HG03025 (cell line): Measurements from ENCODE around the gene KAZN.

ENCODE experiments used
- ATAC-seq: cut with Tn5 transposase; IDR thresholded peaks from one replicate; pipeline ENCODE4 v1.9.1; 2021; ENCODE audit warnings: mild to moderate bottlenecking, moderate library complexity; ENCODE audit not compliant: unreplicated experiment, low FRiP score

KAZN gene

DNA sequence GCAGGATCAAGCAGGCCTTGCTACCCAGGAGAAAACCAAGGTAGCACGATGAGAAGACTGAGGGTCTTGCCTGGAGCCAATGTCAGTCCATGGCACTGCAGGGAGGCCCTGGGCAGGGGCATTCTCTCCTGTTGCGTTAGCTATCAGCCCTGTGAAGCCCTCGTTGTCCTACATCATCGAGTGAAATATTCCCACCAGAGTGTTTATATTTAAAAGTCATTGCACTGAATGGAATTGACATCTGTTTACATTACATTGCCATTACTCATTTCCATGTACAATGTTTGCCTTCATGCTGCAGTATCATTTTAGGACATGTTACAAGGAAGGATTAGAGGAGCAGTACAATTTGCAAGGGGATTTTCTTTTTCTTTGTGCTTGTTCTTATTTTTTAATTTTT, 243.9 kb downstream of the KAZN start:
- ATAC-seq: no peak

DNA sequence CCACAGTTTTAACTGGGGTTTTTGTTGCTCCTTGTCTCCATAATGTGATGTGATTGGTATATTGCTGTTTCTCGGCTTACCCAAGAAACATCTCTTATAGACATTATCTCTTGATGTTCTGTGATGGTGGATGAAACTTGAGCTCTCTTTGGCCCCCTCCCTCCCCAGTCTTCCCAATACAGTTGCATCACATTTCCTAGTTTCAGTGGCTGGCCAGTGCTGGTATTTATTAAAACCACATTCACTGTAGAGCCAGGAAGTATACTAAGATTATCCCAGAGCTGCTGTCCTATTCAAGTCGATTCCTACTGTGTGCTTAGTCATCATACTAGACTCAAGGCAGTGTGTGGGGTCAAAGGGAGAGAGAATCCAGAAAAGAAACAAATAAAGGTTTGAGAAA, 244.4 kb downstream of the KAZN start:
- no peak for ATAC-seq

DNA sequence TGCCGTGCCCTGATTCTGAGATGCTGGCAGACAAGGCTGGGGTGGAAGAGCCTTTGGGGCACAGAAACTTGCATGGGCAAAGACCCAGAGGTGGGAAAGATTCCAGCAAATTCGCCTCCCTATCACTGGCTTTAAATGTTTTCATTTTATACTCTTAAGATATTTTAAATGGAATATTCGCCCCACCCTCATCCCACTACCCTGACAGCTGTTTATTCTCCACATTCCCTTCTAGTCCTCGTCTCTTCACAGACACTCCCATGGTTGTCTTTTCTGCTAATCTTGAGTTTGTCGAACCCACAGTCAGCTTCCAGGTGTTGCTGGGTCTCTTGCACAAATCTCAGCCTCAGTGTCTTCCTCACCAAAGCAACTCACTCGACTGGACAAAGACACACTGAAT, 245.0 kb downstream of the KAZN start:
- no peak for ATAC-seq

DNA sequence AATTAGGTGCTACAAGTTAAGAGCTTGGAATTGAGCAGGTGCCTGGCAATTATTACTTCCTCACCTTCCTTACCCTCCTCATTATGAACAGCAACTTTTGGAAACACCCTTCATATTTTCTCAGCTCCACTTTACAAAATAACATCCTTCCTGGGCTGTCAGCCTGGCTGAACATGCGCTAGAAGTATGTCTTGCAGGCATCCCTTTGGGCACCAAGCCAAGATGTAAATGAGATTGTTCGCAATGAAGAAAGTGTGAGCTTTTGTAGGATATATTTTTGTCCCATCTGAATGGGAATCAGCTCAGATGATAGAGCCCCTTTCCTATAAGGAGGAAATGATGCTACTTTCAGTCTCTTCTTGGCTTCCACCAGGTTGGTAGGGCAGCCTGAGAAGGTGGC, 245.9 kb downstream of the KAZN start:
- ATAC-seq: no peak

DNA sequence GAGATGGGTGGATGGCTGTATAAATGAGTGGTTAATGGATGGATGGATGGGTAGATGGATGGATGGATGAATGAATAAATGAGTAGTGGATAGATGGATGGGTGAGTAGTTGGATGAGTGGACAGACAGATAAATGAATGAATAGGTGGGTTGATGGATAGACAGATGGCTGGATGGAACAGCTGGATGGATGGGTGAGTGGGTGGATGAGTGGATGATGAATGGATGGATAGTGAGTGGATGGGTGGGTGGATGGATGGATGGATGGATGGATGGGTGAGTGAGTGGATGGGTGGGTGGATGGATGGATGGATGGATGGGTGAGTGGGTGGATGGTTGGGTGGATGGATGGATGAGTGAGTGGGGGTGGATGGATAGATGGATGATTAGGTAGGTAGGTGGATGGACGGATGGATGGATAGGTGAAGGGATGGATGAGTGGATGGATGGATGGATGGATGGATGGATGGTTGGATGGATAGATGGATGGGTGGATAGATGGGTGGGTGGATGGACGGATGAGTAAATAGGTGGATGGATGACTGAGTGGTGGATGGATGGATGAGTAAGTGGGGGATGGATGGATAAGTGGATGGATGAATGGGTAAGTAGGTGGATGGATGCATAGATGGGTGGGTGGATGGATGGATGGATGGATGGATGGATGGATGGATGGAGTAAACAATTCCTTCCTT, 246.6 kb downstream of the KAZN start:
- no peak for ATAC-seq

DNA sequence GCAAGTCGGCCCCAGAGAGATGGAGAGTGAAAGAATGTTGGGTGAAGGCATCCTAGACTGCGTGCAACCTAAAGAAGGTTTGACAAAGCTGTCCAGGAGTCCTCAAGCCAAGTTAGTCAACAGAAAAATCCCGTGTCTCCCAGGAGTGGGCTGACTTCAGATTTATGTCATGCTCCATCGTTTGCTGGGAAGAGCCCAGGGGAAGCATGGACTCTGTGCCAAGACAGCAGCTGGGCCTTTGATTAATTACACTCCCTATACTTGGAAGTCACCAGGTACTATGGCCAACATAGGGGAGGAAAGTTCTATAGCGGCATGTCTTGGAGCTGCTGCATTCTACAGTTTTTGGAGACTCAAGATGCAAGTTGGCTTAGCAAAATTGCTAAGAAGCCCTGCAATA, 247.4 kb downstream of the KAZN start:
- no peak for ATAC-seq

DNA sequence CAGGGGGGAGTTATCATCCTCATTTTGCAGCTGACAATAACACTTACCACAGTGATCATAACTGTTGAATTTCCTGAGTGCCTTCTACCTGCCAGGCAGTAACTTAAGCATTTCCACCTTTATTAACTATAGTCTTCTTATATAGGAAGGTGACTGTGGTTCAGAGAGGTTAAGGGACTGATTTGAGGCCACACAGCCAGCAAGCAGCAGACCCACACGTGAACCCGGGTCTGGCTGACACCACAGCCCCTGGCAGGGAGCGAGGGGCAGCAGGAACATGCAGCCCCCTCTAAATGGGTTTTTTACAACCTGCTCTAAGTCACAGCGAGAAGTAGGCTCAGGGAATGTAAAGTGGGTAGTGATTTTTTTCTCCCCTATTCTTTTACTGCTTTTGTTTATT, 248.2 kb downstream of the KAZN start:
- ATAC-seq: no peak

DNA sequence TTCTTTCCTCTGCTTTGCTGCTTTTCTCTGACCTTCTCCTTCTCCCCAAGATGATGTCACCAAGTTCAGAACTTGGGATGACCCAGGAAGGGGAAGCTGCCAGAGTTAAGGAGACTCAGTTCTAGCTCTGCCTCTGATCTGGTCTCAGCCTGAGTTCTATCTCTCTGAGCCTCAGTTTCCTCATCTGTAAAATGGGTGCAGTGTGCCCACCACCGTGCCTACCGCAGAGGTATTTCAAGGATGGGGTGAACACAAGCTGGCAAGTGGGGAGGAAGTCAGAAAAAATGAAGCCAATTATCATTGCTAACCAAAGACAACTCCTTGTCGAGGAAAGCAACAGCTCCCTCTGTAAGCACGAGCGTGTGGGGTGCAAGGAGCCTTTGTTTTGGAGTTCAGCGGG, 249.7 kb downstream of the KAZN start:
- no peak for ATAC-seq

DNA sequence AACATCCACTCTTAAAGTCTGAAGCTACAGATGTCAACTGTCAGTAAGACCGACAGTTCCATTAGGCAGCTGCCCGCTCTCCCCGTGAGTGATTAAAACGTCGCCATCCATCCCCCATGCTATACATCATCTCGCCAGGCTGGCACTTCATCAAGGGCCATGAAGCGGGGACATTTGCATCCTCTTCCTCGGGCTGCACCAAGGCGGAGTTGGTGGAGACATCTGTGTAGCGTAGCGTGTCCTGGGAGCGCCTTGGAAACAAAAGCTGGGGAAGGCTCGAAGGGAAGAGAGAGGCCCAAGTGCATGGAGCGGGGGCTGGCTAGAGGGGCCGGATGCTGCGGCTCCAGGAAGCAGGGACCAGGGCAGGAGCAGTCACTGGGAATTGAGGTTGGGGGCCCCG, 250.1 kb downstream of the KAZN start:
- no peak for ATAC-seq

DNA sequence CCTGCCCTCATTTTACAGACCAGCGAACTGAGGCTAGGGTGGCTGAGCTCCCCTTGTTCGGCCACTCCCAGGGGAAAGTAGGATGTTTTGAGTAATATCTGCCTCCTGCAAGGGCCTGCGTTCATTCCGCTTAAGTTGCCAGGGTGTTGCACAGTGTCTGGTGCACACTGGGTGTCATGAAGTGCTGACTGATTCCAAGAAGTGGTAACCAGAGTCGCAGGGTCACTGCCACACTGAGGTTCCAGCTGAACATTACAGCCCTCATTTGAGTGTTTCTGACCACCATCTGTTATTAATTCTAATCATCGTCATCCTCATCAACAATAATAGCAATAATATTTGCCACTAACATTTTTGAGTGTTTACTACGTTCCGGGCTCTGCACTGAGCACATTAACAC, 250.6 kb downstream of the KAZN start:
- no peak for ATAC-seq

DNA sequence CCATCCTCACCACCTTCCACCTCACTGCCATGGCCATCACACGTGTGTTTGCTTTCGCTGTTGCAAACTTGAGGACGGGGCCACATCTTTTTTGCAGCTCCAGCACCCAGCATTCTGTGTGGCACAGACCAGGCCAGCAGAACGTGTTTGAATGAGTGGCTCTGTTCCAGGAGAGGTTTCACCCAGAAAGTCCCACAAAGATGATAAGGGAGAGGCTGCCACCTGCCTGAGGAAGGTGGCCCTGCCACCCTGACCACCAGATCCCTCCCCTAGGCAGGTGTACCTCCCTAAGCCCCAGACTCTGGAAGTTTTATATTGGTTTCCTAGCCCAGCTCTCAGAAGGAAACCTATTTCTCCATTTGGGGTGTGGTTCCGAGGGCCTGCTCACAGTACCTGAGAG, 252.1 kb downstream of the KAZN start:
- ATAC-seq: no peak

DNA sequence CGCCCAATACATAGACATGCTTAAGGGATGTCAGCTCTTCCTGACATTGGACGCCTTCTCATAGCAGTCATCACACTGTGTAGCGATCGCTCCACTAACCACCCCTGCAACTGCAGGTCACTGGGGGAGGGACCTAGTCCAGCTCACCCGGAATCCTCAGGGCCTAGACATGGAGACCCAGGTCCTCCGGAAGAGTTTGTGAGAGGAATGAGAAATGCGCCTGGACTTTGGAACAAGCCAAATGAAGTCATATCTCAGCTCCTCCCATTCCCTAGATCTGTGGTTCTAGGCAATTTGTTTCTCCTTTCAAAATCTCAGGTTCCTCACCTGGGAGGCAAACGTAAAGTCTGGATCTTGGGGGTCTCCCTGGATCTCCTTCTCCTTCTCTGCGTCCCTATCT, 253.3 kb downstream of the KAZN start:
- no peak for ATAC-seq

DNA sequence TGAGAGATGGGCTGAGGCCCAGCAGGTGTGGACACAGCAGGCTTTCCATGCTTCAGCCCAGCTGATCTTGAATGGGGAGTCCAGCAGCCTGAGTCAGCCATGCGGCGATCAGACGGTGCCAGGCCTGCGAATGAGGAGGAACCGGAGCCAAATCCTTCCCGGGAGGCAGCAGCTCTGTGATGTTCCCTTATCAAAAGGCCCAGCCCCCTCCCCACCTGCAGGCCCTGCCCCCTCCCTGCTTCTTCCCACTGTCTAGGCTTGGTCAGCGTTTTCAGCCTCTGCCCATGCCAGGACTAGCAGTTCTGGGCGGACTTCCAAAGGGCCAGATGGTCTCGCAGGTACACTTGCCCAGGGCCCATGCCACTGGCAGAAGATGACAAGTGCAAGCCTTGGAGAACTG, 253.8 kb downstream of the KAZN start:
- ATAC-seq: no peak

DNA sequence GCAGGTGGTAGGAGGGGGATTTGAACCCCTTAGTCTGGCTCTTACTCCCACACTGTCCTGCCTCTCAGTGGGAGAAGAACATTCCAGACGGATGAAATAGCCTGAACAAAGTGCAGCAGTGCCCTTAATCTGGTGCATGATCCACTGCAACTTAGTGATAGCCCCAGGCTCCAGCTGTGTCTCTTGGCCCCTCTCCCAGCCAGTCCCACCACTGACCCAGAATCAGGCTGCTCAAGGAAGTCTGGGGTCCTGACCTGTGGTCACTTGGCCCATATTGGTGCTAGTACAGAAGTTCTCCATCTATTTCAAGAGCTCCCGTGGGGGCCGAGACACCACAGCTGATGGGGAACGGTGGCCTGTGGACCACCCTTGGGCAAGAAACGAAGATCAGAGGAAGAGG, 255.0 kb downstream of the KAZN start:
- no peak for ATAC-seq

DNA sequence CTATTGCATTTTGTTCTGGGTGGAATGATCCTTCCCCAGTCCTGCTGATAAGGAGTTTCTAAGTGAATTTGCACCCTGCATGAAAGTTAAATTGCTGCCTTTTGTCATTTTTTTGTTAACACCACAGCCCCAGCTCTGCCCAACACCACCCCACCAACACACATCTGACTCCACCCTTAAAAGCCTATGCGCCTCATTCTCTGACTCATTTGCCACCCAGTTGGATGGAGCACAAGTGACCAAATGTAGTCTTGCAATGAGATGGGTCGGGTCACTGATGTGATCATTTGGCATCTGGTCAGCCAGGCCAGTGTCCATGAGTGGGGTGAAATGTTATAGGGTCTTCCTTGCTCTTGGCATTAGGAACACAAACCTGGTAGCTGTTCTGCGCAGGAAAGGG, 256.8 kb downstream of the KAZN start:
- ATAC-seq: no peak

DNA sequence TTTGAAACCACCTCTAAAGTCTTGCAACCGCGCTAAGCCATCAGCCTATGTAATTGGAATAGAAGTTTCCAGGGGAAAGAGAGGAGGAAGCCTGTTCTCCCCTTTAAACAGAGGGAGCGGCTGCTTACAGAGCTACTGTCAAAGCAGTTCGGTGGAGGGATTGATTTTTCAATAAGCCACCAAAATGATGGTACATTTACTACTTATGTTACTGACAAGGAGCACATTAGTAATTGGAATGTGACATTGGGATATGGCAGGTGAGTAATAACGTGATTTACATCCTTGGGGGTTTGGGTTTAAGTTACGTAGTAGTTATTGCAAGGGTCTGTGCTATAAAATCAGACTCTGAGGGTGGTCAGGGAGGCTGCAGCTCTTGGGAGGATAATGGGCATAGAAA, 257.3 kb downstream of the KAZN start:
- no peak for ATAC-seq

DNA sequence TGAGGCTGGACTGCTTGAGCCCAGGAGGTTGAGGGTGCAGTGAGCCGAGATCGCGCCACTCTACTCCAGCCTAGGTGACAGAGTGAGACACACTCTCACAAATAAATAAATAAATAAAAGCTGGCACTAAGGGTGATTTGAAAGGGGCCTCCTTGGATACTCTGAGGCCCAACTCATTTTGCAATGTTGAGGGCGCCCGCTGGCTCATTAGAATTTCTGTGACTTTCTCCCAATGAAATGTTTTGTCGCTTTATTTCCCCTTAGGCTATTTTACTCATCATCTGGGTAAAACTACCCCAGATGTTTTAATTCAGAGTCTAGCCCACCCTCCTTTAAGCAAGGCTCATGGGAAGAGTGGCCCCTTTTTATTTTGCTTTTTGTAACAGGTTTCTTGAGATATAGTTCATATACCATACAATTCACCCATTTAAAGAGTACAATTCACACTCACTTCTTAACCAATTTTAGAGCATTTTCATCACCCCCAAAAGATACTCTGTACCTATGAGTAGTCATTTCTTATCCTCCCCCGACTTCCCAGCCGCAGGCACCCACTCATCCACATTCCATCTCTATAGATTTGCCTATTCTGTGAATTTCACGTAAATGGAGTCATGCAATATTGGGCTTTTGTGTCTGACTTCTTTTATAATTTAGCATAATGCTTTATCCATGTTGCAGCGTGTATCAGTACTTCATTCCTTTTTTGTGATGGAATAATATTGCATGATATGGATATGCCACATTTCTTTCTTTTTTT, 259.1 kb downstream of the KAZN start:
- no peak for ATAC-seq

DNA sequence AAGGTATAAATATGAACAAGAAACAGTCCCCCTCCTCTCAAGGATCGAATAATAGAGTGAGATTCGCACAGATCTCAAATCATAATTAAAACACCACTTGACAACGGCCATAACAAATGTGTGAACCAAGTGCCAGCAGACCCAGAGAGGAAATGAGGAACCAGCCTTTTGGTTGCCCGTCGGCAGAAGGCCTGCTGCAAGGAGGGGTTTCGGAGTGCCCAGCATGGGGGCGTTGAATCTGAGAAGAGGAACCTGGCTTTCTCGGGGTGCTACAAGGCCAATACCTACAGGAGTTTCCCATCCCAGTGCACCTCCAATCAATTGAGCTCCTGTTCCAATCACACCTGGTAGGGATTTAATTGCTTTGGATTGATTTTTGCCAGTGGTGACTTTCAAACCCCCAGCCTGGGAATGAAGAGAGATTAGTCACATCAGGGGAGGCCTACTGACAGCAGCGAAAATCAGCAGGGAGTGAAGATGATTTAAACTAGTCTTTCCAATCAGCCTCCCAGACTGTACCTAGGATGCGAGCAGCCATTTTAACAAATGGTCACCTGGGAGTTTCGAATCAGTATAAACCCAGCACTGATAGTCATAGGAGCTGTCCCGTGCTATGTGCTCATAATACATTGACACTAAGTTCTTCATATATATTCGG, 263.8 kb downstream of the KAZN start:
- no peak for ATAC-seq

DNA sequence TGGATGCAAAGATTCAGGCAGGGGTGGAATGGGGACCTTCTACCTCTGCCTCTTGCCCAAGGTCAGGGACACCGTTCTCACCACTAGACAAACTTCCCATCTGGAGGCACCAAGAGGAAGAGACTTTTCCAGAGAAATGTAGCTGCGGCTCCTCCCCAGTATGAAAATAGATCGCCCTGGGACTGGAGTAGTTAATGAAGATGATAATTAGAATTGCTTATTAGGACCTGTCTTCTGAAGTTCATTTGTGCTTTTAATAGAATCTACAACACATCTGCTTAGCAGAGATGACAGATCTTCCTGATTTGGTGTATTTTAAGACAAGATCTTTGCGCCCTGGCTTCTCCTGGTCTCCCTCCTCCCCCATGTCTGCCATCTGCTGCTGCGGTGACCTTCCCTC, 266.6 kb downstream of the KAZN start:
- ATAC-seq: no peak

DNA sequence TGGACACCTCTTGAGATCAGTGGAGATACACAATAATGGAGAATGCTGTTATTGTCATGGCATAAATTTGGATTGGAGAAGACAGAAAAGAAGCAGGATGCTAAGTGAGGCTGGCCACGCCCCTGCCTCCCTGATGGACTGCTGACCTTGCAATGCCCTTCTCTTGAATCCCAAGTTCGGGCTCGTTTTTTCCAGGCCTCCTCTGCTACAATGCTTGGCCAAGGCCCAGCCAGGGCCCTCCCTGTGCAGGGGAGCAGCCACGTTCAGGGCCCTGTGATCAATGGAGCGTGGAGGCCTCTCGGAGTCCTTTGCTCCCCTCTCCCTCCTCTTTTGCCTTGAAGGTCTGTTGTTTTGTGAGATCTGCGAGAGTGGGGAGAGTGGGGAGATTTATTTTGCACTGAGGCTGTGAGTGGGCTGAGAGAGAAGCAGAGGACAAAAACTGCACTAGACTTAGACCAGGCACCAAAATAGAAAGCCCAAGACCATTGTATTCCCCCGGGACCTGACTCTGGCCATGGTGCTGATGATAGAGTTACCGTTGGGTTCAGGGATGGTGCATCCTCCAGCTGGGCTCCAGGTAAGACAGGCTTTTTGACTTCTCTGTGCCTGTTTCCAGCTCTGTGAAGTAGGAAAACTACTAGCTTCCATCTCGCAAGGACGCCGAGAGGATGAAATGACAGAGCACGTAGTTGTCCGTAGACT, 268.6 kb downstream of the KAZN start:
- ATAC-seq: no peak

DNA sequence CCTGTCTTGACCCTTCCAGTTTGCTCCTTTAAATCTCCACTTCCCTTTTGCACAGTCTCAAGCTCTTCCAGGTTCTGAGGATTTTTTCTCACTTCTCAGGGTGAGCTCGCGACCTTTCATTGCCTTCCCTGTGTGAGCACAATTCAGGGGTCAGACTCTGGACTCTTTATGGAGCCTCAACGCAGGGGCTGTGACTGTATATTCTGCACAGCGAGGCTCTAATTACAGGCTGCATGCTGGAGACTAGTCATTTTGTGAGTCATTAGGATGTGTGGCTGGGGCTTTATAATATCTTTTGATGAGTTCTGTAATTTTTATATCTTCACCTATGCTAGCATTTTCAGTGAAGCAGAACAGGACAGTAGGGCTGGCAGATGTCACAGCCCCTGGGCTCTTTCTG, 270.7 kb downstream of the KAZN start:
- ATAC-seq: no peak
